ENCODE measurements around the gene PEAK1.

- TF ChIP-seq, protein P1, sequence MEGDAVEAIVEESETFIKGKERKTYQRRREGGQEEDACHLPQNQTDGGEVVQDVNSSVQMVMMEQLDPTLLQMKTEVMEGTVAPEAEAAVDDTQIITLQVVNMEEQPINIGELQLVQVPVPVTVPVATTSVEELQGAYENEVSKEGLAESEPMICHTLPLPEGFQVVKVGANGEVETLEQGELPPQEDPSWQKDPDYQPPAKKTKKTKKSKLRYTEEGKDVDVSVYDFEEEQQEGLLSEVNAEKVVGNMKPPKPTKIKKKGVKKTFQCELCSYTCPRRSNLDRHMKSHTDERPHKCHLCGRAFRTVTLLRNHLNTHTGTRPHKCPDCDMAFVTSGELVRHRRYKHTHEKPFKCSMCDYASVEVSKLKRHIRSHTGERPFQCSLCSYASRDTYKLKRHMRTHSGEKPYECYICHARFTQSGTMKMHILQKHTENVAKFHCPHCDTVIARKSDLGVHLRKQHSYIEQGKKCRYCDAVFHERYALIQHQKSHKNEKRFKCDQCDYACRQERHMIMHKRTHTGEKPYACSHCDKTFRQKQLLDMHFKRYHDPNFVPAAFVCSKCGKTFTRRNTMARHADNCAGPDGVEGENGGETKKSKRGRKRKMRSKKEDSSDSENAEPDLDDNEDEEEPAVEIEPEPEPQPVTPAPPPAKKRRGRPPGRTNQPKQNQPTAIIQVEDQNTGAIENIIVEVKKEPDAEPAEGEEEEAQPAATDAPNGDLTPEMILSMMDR (IDR thresholded peaks at IDR 0.05; ENCODE audit: insufficient read depth, low read length, poor library complexity, severe bottlenecking) = no peak
- no peak for TF ChIP-seq EZH2phosphoT487 (conservative IDR thresholded peaks at IDR 0.05; ENCODE audit: low read length)
These were observed 198.7 kb downstream of the PEAK1 start for GRCh38 chr15:77221174-77221573.

Data from SU-DHL-6 (cell line).